ENCODE measurements around the gene ARHGEF10L. TPM values are rescaled to one million over a fixed set of nuclear protein-coding genes. Genes with fewer than 3 reads are reported as not detected.

The ARHGEF10L gene
- total RNA-seq, 2 experiments from 2014 or later, result not detected

DNA sequence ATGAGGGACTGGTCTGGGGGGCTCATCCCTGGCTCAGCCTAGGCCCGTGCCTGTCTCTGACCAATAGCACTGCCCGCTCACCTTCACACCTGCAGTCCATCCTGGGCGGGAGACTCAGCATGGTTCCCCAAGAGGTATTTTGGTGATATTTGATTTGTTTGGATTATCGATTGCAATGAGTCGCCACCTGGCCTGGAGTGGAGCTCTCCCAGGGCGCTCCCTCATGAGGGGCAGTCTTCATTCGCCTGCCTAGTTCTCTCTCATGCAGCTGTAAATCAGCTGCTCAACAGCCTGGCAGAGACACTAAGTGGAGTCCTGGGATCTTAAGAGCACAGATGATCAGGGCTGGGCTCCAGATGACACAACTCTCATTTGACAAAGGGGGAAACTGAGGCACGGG is 125.6 kb downstream of the ARHGEF10L start:
- POLR2A ChIA-PET, result no interaction called here
- CTCF ChIA-PET, result no interaction called here

DNA sequence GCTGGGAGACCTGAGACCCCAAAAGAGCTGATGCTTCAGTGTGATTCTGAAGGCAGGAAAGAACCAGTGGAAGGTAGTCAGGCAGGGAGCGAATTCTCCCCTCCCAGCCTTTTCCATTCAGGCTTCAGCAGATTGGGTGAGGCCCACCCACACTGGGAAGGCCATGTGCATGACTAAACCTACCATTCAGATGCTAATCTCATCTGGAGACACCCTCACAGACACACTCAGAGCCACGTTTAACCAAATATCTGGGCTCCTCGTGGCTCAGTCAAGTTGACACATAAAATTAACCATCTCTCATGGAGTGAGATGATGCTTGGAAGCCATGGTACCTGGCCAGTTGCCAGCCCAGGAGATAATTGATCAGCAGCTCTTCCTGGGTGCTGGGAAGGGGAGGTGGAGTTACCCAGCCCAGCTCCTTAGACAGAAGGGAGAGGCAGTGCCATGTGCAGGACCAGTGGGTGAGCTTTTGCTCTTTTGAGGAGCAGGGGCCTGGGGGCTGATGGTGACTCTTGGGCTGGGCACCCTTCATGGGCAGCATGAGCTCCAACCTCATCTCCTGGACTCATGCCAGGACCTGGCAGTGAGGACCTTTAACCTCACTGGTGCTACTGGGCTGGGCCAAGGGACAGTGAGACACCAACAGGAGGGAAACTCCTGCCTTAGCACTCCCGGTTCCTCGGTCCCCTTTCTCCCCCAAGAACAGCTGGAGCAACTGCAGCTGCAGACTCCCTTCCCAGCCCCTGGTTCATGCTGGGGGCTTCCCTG is 126.6 kb downstream of the ARHGEF10L start:
- POLR2A ChIA-PET, result no interaction called here

DNA sequence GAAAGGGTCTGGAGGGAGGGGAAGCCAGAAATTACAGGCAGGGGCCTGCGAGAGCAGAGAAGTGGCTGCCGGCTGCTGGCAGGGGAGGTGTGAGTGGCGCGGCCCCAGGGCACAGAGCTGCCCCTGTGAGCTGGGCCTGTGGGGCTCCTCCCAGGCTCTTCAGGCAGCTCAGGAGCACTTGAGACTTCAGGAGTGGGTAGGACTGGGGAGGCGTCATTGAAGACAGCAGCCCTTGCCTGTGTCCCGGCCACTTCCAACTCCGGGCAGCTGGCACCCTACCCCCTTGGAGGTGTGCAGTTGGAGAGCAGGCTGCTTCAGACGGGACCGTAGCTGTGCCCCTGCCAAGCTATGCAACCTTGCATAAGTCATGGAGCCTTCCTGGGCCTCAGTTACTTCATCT is 128.1 kb downstream of the ARHGEF10L start:
- ChIA-PET CTCF (no interaction called here), POLR2A (no interaction called here)

More for the DNA sequence above, 126.6 kb downstream of the ARHGEF10L start:
- CTCF ChIA-PET, result no interaction called here

DNA sequence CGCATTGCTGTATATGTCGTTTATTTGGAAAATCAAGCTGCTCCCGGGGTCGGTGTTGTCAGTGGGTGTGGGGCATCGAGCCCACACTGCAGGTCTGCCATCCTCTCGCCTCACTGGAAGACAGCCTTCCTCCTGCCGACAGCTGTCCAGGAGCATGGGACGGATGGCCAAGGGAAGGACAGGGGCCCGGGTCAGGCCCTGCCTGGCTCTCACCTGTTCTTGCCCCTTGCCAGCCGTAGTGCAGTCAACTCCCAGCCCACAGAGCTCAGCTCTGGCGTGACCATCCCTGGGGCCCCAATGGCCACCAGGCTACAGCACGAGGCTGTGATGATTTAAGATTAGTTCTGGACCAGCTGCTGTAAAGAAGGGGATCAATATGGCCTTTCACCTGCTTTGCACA is 128.7 kb downstream of the ARHGEF10L start:
- POLR2A ChIA-PET, result no interaction called here
- CTCF ChIA-PET, result no interaction called here

DNA sequence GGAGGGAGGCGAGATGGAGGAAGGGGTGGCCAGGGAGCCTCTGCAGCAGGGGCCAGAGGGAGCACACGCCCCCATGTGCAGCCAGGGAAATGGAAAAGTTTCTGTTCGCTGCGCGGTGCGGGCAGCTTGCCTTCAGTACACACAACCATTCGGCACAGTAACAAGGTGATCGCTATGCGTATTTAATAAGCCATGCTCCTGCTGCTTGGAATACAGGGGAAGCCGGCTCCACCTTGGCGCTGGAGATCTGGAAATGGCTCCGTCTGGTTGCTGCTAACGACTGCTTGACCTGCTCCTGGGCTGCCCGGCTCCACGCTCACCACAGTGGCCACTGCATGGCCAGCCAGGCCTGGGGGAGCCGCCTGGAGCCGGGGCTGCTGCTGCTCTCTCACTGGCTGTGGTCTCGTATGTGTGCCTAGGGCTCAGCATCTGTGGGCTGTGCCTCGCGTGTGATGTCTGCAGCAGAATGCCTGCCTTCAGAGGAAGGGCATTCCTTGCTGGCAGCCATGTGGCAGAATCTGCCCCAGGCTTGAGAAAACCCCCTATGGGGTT is 129.2 kb downstream of the ARHGEF10L start:
- CTCF ChIA-PET, result no interaction called here
- POLR2A ChIA-PET, result no interaction called here

GRCh38 chr1:17669305-17669704 is 129.8 kb downstream of the ARHGEF10L start:
- ChIA-PET CTCF (no interaction called here), POLR2A (no interaction called here)

DNA sequence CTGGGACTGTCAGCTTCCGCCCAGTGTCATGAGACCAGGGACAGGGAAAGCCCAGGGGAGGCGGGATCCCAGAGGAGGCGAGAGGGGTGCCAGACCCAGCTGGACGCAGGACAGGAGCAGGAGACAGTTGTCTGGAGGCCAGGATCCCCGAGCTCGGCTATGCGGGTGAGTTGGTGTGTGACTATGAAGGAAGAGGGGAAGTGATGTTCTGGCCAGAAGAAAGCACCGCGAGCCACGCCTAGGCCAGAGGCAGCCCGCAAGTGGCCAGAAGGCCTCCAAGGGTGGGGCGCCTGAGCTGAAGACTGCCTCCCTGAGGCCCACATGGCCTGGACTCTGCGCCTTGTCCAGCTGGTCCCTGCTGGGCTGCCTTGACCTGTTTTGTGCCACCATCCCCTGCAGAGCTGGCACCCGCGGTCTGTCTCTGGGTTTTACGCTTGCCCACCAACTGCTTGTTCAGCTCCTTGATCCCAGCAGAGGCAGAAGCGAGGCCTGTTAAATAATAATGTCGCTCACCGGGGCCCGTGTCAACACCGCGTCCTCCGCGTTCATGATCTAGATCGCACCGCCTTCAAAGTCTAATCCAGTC is 130.5 kb downstream of the ARHGEF10L start:
- ChIA-PET POLR2A (no interaction called here), CTCF (no interaction called here)

DNA sequence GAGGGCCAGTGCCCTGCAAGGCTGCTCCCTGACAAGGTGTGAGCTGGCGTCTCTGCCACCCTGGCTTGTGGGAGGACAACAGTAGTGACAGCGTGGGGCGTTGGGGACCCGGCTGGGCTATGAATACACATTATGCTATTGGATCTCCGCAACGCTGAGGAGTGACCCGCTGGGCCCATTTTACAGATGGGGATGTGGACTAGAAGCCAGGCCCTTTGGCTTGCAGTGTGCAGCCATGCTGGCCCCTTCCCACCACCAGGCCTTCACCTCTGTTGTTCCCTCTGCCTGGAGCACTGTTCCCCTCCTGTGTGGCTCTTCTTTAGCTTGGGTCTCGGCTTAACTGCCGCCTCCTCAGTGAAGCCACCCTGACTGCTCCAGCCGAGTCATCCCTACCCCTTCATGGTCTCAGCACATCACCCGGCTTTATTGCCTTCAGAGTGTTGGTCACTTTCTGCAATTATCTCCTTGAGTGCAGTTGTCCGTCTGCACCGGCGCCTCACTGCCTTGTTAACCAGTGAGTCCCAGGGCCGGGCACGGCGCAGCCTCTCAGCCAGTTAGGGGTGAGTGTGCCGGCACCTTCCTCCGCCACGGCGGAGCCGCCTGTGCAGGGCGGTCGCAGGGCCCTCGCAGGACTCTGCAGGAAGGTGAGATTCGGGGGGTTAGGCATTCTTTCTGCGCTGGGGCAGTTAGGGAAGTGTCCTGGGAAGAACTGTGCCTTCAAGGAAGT is 131.3 kb downstream of the ARHGEF10L start:
- CTCF ChIA-PET, result no interaction called here

DNA sequence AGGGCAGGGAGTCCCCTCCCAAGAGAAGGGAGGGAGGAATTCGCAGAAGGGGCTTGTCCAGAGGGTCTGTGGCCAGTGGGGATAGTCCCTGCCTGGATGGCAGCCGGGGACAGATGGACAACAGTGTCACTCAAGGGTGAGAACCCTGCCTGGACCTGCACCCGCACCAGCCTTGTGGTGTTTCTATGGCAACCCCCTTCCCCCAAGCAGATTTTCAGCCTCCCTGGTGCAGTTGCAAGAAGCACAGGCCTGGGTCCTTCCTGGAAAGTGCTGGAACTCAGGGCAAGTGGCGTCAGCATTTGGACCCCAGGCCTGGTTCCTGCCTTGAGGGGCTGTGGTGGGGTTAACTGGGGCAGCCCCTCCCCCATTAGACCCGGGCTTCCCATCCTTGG is 131.8 kb downstream of the ARHGEF10L start:
- ChIA-PET CTCF (no interaction called here), POLR2A (no interaction called here)

More for the DNA sequence above, 131.3 kb downstream of the ARHGEF10L start:
- POLR2A ChIA-PET, result no interaction called here

DNA sequence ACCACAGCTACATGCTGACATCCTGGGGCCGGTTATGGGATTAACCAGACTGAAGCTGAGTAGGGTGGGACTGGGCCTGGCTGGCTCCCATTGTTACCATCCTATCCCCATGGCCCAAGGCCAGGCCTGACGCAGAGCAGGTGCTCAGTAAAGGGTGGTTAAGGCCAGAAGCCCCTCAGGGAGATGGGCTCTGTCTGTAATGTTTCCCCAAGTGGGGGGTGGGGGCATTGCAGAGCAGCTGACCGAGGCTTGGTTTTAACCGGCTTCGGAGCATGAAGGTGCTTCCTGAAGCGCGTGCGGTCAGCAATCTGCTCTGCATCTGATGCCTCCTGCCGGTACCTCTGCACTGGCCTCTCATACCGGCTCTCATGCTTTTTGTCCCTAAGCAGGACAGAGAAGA is 132.2 kb downstream of the ARHGEF10L start:
- CTCF ChIA-PET, result no interaction called here

DNA sequence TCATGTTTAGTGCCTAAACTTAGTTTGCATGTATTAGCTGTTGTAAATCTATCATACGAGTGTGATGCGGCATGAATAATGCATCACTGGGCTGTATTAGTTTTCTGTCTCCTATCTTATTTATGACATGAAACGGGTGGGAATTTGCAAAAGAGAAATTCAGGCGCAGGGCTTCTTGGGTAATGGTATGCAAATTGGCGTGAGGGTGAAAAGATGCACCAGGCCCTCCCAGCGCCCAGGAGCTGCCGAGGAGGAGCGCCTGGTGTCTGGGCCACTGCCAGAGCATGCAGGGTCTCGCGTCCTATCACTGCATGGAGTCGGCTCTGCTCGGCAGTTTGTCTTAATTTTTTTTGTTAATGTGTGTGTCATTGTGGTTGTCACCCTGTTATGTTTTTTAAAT is 132.7 kb downstream of the ARHGEF10L start:
- ChIA-PET CTCF (no interaction called here), POLR2A (no interaction called here)

More for the DNA sequence above, 132.2 kb downstream of the ARHGEF10L start:
- POLR2A ChIA-PET, result no interaction called here

DNA sequence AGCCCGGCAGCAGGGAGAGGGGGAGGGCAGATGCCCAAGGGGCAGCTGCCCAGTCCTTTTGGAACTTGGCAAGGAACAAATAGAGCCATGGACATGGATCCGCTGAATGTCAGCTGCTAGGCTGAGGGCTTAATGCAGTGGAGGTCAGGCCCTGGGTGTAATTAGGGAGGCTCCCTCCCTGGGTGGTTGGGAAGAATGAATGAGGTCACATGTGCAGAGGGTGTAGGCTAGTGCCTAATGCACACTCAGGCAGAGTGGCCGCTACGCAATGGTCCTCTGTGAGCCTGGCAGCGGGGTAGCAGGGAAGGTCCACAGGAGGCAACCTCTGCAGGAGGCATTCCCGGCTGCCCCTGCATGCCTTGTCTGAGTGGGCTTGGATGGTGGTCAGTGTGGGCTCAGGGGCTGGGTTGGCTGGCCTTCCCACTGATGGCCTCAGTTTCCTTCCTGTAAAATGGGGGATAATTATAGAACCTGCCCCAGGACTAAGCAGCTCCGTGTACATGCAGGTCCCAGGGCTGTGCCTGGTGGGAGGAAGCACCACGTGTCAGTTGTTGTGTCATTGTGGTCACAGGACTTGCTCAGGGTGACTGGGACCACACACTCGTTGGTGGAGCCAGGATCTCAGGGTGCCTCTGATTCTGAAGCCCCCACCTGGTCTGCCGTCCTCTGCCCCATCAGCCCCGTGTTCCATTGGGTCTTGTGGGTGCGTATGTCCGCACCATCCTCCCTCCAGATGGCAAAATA is 134.0 kb downstream of the ARHGEF10L start:
- POLR2A ChIA-PET, result no interaction called here
- CTCF ChIA-PET, result no interaction called here

DNA sequence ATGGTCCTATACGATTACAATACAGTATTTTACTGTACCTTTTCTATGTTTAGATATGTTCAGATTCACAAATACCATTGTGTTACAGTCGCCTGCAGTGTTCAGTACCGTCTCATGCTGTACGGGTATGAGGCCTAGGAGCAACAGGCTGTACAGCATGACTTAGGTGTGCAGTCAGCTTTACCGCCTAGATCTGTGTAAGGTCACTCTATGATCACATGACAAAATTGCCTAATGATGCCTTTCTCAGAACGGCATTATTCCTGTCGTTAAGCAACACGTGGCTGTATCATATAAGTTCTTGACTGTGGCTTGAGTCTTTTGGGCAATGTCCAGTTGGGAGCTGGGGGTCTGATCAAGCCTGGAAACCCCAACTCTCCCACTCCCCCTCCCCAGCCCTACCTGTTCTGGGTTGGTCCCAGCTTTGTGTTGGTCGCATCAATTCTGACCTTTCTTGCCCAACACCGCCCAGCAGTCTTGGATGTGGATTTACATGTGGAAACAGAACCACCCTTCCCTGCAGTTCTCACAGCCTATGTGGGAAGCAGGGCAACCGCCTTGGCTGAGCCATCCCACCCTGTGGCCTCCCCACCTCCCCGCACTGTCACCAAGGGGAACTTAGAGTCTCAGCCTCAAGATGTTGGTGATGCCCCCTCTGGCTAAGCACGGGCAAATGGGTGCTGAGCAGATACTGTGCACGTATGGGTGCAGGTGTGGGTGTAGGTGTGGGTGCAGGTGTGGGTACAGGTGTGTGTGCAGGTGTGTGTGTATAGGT is 135.4 kb downstream of the ARHGEF10L start:
- ChIA-PET CTCF (no interaction called here), POLR2A (no interaction called here)

- CTCF ChIA-PET, result no interaction called here
- POLR2A ChIA-PET, result no interaction called here
These were observed 136.2 kb downstream of the ARHGEF10L start for GRCh38 chr1:17675744-17676143.

- CTCF ChIA-PET, result no interaction called here
- POLR2A ChIA-PET, result no interaction called here
These were observed 137.0 kb downstream of the ARHGEF10L start for GRCh38 chr1:17676387-17677060.

GRCh38 chr1:17678011-17678410 is 138.5 kb downstream of the ARHGEF10L start:
- ChIA-PET POLR2A (no interaction called here), CTCF (no interaction called here)

DNA sequence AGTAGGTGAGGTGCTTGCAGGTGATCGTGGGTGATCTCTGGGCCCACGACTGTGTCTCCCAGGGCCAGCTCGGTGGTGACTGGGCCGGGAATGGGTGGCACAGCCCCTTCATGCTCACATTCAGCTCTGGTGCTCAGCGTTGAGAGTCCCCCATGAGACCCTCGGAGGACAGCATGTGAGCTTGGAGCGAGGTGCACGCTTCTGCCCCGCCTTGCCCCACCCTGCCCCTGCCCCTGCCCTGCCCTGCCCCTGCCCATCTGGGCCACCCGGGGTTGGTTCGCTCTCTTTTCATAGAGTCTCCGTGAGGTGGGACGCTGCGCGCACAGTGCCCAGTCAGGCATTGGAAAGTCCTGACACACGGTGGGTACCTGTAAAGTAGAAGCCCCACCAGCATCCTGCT is 140.4 kb downstream of the ARHGEF10L start:
- POLR2A ChIA-PET, result no interaction called here
- CTCF ChIA-PET, result no interaction called here

DNA sequence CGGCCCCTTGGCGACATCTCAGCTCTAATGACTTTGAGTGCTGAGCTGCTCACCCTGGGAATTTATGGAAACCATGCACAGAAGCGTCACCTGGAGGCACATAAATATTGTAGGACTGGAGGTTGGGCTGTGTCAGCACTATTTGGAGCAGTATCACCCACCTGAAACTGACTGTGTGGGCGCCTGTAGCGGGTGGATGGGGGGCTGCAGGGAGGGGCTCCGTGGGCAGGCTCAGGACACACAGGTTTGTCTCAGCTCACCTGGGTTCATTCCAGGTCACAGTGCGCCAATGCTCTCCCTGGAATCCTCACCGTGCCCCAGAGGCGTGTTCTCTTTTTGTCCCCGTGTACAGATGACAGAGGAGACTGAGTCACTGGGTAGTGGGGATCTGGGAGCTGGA is 140.8 kb downstream of the ARHGEF10L start:
- CTCF ChIA-PET, result no interaction called here
- POLR2A ChIA-PET, result no interaction called here

DNA sequence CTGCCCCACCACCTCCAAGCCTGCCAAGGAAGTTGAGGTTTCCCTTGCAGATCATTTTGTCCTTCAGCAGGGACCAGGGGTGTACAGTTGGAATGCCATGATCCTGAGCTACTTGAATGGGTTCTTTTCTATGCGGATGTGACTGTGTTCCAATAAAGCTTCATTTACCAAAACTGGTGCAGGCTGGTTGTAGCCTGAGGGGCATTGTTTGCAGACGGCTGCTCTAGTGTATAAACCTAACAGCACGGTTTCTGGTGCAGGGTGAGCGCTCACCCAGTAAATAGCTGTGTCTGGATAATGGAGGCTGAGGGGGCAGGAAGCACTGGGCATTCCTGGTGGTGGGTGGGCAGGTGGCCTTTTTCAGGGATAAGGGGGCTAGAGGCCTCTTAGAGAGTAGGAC is 142.9 kb downstream of the ARHGEF10L start:
- CTCF ChIA-PET, result no interaction called here
- POLR2A ChIA-PET, result no interaction called here
